ENCODE measurements around the gene POLR1G.

POLR1G gene

GRCh38 chr19:45406226-45407090 is at the start of gene POLR1G:
TSS of gene POLR1G (plus strand) at chr19:45406644. CDS start at chr19:45406697, 53 bp downstream.
- DNase-seq = peak; percentile 66

- DNase-seq = no peak
Observed at GRCh38 chr19:45356760-45357444, 49.5 kb upstream of the POLR1G start.

GRCh38 chr19:45357445-45357783 is 49.0 kb upstream of the POLR1G start:
- DNase-seq = no peak

GRCh38 chr19:45358213-45358792 is 48.1 kb upstream of the POLR1G start:
- no peak for DNase-seq

GRCh38 chr19:45361608-45362007 is 44.8 kb upstream of the POLR1G start:
- no peak for DNase-seq

- no peak for DNase-seq
Observed at GRCh38 chr19:45362291-45362690, 44.2 kb upstream of the POLR1G start.

- DNase-seq = no peak
Observed at GRCh38 chr19:45363861-45364459, 42.5 kb upstream of the POLR1G start.

GRCh38 chr19:45364696-45365095 is 41.7 kb upstream of the POLR1G start:
- no peak for DNase-seq

GRCh38 chr19:45368127-45368526 is 38.3 kb upstream of the POLR1G start:
- no peak for DNase-seq

GRCh38 chr19:45368737-45369340 is 37.6 kb upstream of the POLR1G start:
- no peak for DNase-seq

GRCh38 chr19:45370410-45371204 is 35.8 kb upstream of the POLR1G start, which contains the start of gene ERCC2:
TSS of gene ERCC2 (minus strand) at chr19:45370573. CDS start at chr19:45370540, 33 bp downstream.
- peak; percentile 100 for DNase-seq

- DNase-seq = no peak
Observed at GRCh38 chr19:45376045-45376724, 30.3 kb upstream of the POLR1G start.

- no peak for DNase-seq
Observed at GRCh38 chr19:45380107-45380506, 26.3 kb upstream of the POLR1G start.

- no peak for DNase-seq
Observed at GRCh38 chr19:45382426-45382825, 24.0 kb upstream of the POLR1G start.

- DNase-seq = no peak
Observed at GRCh38 chr19:45385392-45386221, 20.8 kb upstream of the POLR1G start.

GRCh38 chr19:45391346-45391745 is 15.1 kb upstream of the POLR1G start:
- DNase-seq = no peak

- no peak for DNase-seq
Observed at GRCh38 chr19:45391871-45392665, 14.4 kb upstream of the POLR1G start.

- DNase-seq = no peak
Observed at GRCh38 chr19:45395821-45396617, 10.4 kb upstream of the POLR1G start.

GRCh38 chr19:45400192-45400591 is 6.3 kb upstream of the POLR1G start:
- no peak for DNase-seq

Measured in activated CD4-positive, alpha-beta T cell treated with anti-CD3 and anti-CD28 coated beads for 1 hour (primary cell).